LoVo (cell line): ENCODE data around the gene MYO9B.
A peak's percentile ranks its signal among the peaks of the same experiment; 100 is the strongest.

Source experiments
- DNase-seq: peaks from one replicate; pipeline ENCODE4 v3.0.0-alpha.2; 2016; ENCODE audit warnings: low spot score

The MYO9B gene, protein sequence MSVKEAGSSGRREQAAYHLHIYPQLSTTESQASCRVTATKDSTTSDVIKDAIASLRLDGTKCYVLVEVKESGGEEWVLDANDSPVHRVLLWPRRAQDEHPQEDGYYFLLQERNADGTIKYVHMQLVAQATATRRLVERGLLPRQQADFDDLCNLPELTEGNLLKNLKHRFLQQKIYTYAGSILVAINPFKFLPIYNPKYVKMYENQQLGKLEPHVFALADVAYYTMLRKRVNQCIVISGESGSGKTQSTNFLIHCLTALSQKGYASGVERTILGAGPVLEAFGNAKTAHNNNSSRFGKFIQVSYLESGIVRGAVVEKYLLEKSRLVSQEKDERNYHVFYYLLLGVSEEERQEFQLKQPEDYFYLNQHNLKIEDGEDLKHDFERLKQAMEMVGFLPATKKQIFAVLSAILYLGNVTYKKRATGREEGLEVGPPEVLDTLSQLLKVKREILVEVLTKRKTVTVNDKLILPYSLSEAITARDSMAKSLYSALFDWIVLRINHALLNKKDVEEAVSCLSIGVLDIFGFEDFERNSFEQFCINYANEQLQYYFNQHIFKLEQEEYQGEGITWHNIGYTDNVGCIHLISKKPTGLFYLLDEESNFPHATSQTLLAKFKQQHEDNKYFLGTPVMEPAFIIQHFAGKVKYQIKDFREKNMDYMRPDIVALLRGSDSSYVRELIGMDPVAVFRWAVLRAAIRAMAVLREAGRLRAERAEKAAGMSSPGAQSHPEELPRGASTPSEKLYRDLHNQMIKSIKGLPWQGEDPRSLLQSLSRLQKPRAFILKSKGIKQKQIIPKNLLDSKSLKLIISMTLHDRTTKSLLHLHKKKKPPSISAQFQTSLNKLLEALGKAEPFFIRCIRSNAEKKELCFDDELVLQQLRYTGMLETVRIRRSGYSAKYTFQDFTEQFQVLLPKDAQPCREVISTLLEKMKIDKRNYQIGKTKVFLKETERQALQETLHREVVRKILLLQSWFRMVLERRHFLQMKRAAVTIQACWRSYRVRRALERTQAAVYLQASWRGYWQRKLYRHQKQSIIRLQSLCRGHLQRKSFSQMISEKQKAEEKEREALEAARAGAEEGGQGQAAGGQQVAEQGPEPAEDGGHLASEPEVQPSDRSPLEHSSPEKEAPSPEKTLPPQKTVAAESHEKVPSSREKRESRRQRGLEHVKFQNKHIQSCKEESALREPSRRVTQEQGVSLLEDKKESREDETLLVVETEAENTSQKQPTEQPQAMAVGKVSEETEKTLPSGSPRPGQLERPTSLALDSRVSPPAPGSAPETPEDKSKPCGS (N-terminal part only)

GRCh38 chr19:17075035-17075863 lies at the start of gene MYO9B, which contains the start of gene HAUS8:
Gene MYO9B, plus strand, starts transcription at chr19:17075777. Its CDS starts 25,941 bp downstream, at chr19:17101718.
Gene HAUS8, minus strand, starts transcription at chr19:17075452. Its CDS starts 30 bp downstream, at chr19:17075422.
- DNase-seq = peak; percentile 98

- DNase-seq = no peak
Observed at GRCh38 chr19:17025991-17026658, 49.5 kb upstream of the MYO9B start.

GRCh38 chr19:17026706-17027534 lies 48.7 kb upstream of the MYO9B start, which contains the start of gene CPAMD8:
Gene CPAMD8, minus strand, starts transcription at chr19:17026810. Its CDS starts 168 bp downstream, at chr19:17026642.
- no peak for DNase-seq

DNA sequence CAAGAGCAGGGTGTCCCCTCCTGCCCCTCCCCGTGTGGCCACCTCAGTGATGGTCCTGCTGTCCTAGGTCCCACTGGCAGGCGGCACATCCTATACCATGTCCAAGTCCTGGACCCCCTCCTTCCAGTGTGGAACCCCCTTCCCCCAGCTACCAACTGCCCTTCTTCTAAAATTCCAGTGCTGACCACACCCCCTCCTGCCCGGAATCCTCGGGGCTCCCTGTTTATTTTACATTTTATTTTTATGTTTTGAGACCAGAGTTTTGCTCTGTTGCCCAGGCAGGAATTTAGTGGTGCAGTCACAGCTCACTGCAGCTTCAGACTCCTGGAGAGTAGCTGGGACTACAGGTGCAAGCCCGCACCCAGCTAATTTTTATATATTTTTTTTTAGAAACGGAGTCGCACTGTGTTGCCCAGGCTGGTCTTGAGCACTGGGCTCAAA lies 48.0 kb upstream of the MYO9B start:
- DNase-seq = no peak

- DNase-seq = no peak
Observed at GRCh38 chr19:17031741-17032140, 43.8 kb upstream of the MYO9B start.

- no peak for DNase-seq
Observed at GRCh38 chr19:17035842-17036424, 39.6 kb upstream of the MYO9B start.

DNA sequence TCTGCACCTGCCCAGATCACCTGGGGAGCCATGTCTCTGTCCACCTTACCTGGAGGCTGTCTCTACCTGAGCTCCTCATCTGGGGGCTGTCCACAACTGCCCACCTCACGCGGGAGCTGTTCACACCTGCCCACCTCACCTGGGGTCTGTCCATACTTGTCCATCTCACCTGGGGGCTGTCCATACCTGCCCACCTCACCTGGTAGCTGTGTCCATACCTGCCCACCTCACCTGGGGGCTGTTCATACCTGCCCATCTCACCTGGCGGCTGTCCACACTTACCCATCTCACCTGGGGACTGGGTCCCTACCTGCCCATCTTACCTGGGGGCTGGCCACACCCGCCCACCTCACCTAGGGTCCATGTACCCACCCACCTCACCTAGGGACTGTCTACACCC lies 38.9 kb upstream of the MYO9B start:
- DNase-seq = no peak

DNA sequence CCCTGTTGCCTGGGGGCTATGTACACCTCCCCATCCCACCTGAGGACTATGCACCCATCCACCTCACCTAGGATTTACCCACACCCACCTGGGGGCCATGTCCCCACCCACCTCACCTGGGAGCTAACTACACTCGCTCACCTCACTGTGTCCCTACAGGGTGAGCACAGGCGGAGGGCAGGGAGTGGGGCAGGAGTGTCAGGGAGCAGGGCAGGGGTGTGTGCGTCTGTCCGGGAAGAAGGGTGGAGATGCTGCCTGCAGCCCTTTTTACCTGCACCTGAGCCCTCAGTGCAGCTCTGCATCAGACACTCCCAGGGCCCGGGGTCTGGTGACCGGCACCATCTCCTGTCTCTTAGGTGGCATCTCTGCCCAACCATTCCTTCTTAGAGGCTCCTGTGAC lies 38.4 kb upstream of the MYO9B start:
- DNase-seq = no peak

- no peak for DNase-seq
Observed at GRCh38 chr19:17037966-17038500, 37.5 kb upstream of the MYO9B start.

GRCh38 chr19:17041976-17042375 lies 33.6 kb upstream of the MYO9B start:
- no peak for DNase-seq

DNA sequence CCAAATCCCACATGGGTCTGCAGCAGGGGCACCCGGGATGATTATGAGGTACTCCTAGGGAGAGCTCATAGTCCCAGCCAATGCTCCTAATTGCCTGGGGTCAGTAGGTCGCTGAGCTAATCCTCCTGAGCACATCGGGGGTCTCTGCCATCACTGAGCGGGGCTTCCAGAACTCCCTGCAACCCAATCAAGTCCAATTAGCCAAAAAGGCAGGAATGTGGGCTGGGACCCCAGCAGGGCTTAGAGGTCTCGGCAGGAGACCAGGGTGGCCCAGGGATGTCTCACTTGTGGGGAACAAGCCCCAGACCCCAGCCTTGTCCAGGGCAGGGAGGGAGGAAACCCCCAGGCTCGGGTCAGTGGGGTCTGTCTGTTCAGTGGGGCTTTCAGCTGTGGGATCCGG lies 31.8 kb upstream of the MYO9B start:
- no peak for DNase-seq

- no peak for DNase-seq
Observed at GRCh38 chr19:17045907-17046502, 29.6 kb upstream of the MYO9B start.

DNA sequence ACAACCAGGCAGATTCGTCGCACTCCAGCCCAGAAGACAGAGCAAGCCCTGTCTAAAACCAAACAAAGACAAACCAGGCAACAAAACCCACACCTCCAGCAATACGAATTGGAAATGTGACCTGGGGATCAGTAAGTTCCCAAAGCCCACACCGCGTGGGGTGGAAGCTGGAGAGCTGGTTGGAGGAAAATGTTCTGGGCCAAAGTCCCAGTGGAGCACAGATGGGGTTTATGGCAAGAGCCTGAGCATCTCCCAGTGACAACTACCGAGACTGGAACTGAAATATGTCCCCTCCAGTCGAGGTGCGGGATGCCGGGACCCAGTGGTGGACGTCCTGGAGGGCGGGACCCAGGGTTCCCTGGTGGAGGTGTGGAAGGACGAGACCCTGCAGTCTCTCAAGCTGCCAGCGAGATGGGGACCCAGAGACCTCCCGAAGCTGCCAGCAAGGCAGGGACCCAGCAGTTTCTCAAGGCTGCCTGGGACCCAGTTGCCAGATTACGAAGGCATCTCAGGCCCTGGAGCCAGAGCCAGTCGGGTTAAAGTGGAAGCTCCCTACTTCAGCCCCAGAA lies 26.6 kb upstream of the MYO9B start:
- no peak for DNase-seq

GRCh38 chr19:17049711-17050280 lies 25.8 kb upstream of the MYO9B start:
- DNase-seq = no peak

DNA sequence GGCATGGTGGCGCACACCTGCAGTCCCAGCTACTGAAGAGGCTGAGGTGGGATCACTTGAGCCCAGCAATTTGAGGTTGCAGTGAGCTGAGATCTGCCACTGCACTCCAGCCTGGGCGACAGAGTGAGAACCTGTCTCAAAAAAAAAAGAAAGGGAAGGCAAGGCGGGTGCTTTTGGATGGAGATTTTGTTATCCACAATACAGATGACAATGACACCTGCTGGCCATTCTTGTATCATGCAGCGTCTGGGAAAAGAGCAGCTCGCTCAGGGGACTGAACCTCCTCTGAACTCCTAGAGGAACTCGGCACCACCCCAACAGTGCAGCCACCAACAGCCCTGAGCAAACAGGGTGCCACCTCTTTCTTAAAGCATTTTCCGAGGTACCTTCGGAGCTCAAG lies 23.1 kb upstream of the MYO9B start:
- peak; percentile 3 for DNase-seq

GRCh38 chr19:17054746-17055145 lies 20.8 kb upstream of the MYO9B start:
- DNase-seq = no peak

- DNase-seq = no peak
Observed at GRCh38 chr19:17055636-17056035, 19.9 kb upstream of the MYO9B start.

GRCh38 chr19:17058236-17058635 lies 17.3 kb upstream of the MYO9B start:
- no peak for DNase-seq
